ENCODE results near the gene KCNIP1.

Gene KCNIP1

GRCh38 chr5:170473642-170474041 lies 30.2 kb upstream of the KCNIP1 start:
- TF ChIP-seq POLR2A (IDR thresholded peaks at IDR 0.05; ENCODE audit: extremely low read depth, insufficient read length), result no peak
- no peak for TF ChIP-seq CTCF (IDR thresholded peaks at IDR 0.05; ENCODE audit: low read depth, low read length)
- no peak for TF ChIP-seq MAX (IDR thresholded peaks at IDR 0.05; ENCODE audit: low read depth, low read length)
- no peak for TF ChIP-seq MYC (IDR thresholded peaks at IDR 0.05; ENCODE audit: low read depth, low read length)
- H3K4me3 ChIP-seq (ENCODE audit: low read depth, low read length), result no peak overlapping the region
- DNase-seq (ENCODE audit: low read depth), result no peak

- H3K4me3 ChIP-seq (ENCODE audit: low read depth, low read length), result no peak overlapping the region
- no peak for DNase-seq (ENCODE audit: low read depth)
- TF ChIP-seq MYC (IDR thresholded peaks at IDR 0.05; ENCODE audit: low read depth, low read length), result no peak
- no peak for TF ChIP-seq POLR2A (IDR thresholded peaks at IDR 0.05; ENCODE audit: extremely low read depth, insufficient read length)
These were observed 29.1 kb upstream of the KCNIP1 start for GRCh38 chr5:170474489-170475274.

GRCh38 chr5:170475294-170476000 lies 28.4 kb upstream of the KCNIP1 start:
- TF ChIP-seq CTCF (IDR thresholded peaks at IDR 0.05; ENCODE audit: low read depth, low read length) (no peak), POLR2A (IDR thresholded peaks at IDR 0.05; ENCODE audit: extremely low read depth, insufficient read length) (no peak), MAX (IDR thresholded peaks at IDR 0.05; ENCODE audit: low read depth, low read length) (no peak), MYC (IDR thresholded peaks at IDR 0.05; ENCODE audit: low read depth, low read length) (no peak)
- DNase-seq (ENCODE audit: low read depth), result no peak
- H3K4me3 ChIP-seq (ENCODE audit: low read depth, low read length), result no peak overlapping the region

- TF ChIP-seq MYC (IDR thresholded peaks at IDR 0.05; ENCODE audit: low read depth, low read length) (no peak), MAX (IDR thresholded peaks at IDR 0.05; ENCODE audit: low read depth, low read length) (no peak), POLR2A (IDR thresholded peaks at IDR 0.05; ENCODE audit: extremely low read depth, insufficient read length) (no peak), CTCF (IDR thresholded peaks at IDR 0.05; ENCODE audit: low read depth, low read length) (no peak)
- no peak for DNase-seq (ENCODE audit: low read depth)
These were observed 27.1 kb upstream of the KCNIP1 start for GRCh38 chr5:170476704-170477103.

GRCh38 chr5:170477906-170478305 lies 25.9 kb upstream of the KCNIP1 start:
- no peak for DNase-seq (ENCODE audit: low read depth)
- TF ChIP-seq MAX (IDR thresholded peaks at IDR 0.05; ENCODE audit: low read depth, low read length), result no peak
- TF ChIP-seq MYC (IDR thresholded peaks at IDR 0.05; ENCODE audit: low read depth, low read length), result no peak
- TF ChIP-seq POLR2A (IDR thresholded peaks at IDR 0.05; ENCODE audit: extremely low read depth, insufficient read length), result no peak
- no peak for TF ChIP-seq CTCF (IDR thresholded peaks at IDR 0.05; ENCODE audit: low read depth, low read length)

More at GRCh38 chr5:170476704-170477103, 27.1 kb upstream of the KCNIP1 start:
- H3K4me3 ChIP-seq (ENCODE audit: low read depth, low read length), result no peak overlapping the region

GRCh38 chr5:170478306-170478705 lies 25.5 kb upstream of the KCNIP1 start:
- no peak overlapping the region for H3K4me3 ChIP-seq (ENCODE audit: low read depth, low read length)
- no peak for DNase-seq (ENCODE audit: low read depth)

More at GRCh38 chr5:170477906-170478305, 25.9 kb upstream of the KCNIP1 start:
- no peak overlapping the region for H3K4me3 ChIP-seq (ENCODE audit: low read depth, low read length)

More at GRCh38 chr5:170478306-170478705, 25.5 kb upstream of the KCNIP1 start:
- TF ChIP-seq MYC (IDR thresholded peaks at IDR 0.05; ENCODE audit: low read depth, low read length), result no peak
- TF ChIP-seq POLR2A (IDR thresholded peaks at IDR 0.05; ENCODE audit: extremely low read depth, insufficient read length), result no peak
- TF ChIP-seq MAX (IDR thresholded peaks at IDR 0.05; ENCODE audit: low read depth, low read length), result no peak

Measured in NB4 (cell line).